Measurements from ENCODE around the gene TRIM72.
"Not testable (repeated sequence)": the region's sequence is repeated elsewhere in the genome, so short reads cannot be mapped to it uniquely, and the experiment has no call there.

The TRIM72 gene

GRCh38 chr16:31194898-31195297 is 19.0 kb upstream of the TRIM72 start:
- no peaks in the 10 kb centered on the region for H3K27me3 ChIP-seq (ENCODE audit: control insufficient read depth, insufficient read depth, low read length)
- H3K4me3 ChIP-seq (ENCODE audit: low read length) = no peak overlapping the region
- H3K9me3 ChIP-seq (ENCODE audit: control insufficient read depth, low read length) = no peaks in the 10 kb centered on the region
- no peaks in the 10 kb centered on the region for H3K4me1 ChIP-seq (ENCODE audit: control insufficient read depth, insufficient read depth, low read length)
- peaks cover 12% of the 10 kb centered on the region for H3K36me3 ChIP-seq (ENCODE audit: control insufficient read depth, insufficient read depth, low read length)
- no peak overlapping the region for H3K9ac ChIP-seq (ENCODE audit: low read length)

- H3K27me3 ChIP-seq (ENCODE audit: control insufficient read depth, insufficient read depth, low read length); H3K4me3 ChIP-seq (ENCODE audit: low read length); H3K4me1 ChIP-seq (ENCODE audit: control insufficient read depth, insufficient read depth, low read length); H3K9me3 ChIP-seq (ENCODE audit: control insufficient read depth, low read length); H3K9ac ChIP-seq (ENCODE audit: low read length); H3K36me3 ChIP-seq (ENCODE audit: control insufficient read depth, insufficient read depth, low read length): not testable (repeated sequence)
These were observed 18.1 kb upstream of the TRIM72 start for GRCh38 chr16:31195861-31196260.

- H3K4me3 ChIP-seq (ENCODE audit: low read length) = no peak overlapping the region
- peaks cover 6% of the 10 kb centered on the region for H3K36me3 ChIP-seq (ENCODE audit: control insufficient read depth, insufficient read depth, low read length)
- H3K4me1 ChIP-seq (ENCODE audit: control insufficient read depth, insufficient read depth, low read length) = peaks cover 7% of the 10 kb centered on the region
- no peaks in the 10 kb centered on the region for H3K27me3 ChIP-seq (ENCODE audit: control insufficient read depth, insufficient read depth, low read length)
- H3K9me3 ChIP-seq (ENCODE audit: control insufficient read depth, low read length) = no peaks in the 10 kb centered on the region
- no peak overlapping the region for H3K9ac ChIP-seq (ENCODE audit: low read length)
These were observed 17.4 kb upstream of the TRIM72 start for GRCh38 chr16:31196324-31197088.

- Histone ChIP-seq H3K4me3 (ENCODE audit: low read length) (no peak overlapping the region), H3K9me3 (ENCODE audit: control insufficient read depth, low read length) (no peaks in the 10 kb centered on the region), H3K4me1 (ENCODE audit: control insufficient read depth, insufficient read depth, low read length) (peaks cover 19% of the 10 kb centered on the region), H3K36me3 (ENCODE audit: control insufficient read depth, insufficient read depth, low read length) (no peaks in the 10 kb centered on the region), H3K9ac (ENCODE audit: low read length) (no peak overlapping the region), H3K27me3 (ENCODE audit: control insufficient read depth, insufficient read depth, low read length) (no peaks in the 10 kb centered on the region)
These were observed 15.6 kb upstream of the TRIM72 start for GRCh38 chr16:31198207-31198882.

- no peaks in the 10 kb centered on the region for H3K9me3 ChIP-seq (ENCODE audit: control insufficient read depth, low read length)
- no peak overlapping the region for H3K9ac ChIP-seq (ENCODE audit: low read length)
- H3K4me3 ChIP-seq (ENCODE audit: low read length) = no peak overlapping the region
- H3K4me1 ChIP-seq (ENCODE audit: control insufficient read depth, insufficient read depth, low read length) = peaks cover 19% of the 10 kb centered on the region
- no peaks in the 10 kb centered on the region for H3K27me3 ChIP-seq (ENCODE audit: control insufficient read depth, insufficient read depth, low read length)
- no peaks in the 10 kb centered on the region for H3K36me3 ChIP-seq (ENCODE audit: control insufficient read depth, insufficient read depth, low read length)
These were observed 14.4 kb upstream of the TRIM72 start for GRCh38 chr16:31199430-31200041.

- not testable (repeated sequence) for H3K9me3 ChIP-seq (ENCODE audit: control insufficient read depth, low read length); H3K27me3 ChIP-seq (ENCODE audit: control insufficient read depth, insufficient read depth, low read length); H3K4me3 ChIP-seq (ENCODE audit: low read length); H3K36me3 ChIP-seq (ENCODE audit: control insufficient read depth, insufficient read depth, low read length); H3K9ac ChIP-seq (ENCODE audit: low read length)
- peaks cover 19% of the 10 kb centered on the region for H3K4me1 ChIP-seq (ENCODE audit: control insufficient read depth, insufficient read depth, low read length)
These were observed 13.8 kb upstream of the TRIM72 start for GRCh38 chr16:31200111-31200510.

- Histone ChIP-seq H3K4me3 (ENCODE audit: low read length) (no peak overlapping the region), H3K4me1 (ENCODE audit: control insufficient read depth, insufficient read depth, low read length) (peaks cover 19% of the 10 kb centered on the region), H3K27me3 (ENCODE audit: control insufficient read depth, insufficient read depth, low read length) (no peaks in the 10 kb centered on the region), H3K9ac (ENCODE audit: low read length) (peak overlapping the region; percentile 61), H3K9me3 (ENCODE audit: control insufficient read depth, low read length) (no peaks in the 10 kb centered on the region), H3K36me3 (ENCODE audit: control insufficient read depth, insufficient read depth, low read length) (no peaks in the 10 kb centered on the region)
These were observed 12.9 kb upstream of the TRIM72 start for GRCh38 chr16:31200821-31201568.

- Histone ChIP-seq H3K27me3 (ENCODE audit: control insufficient read depth, insufficient read depth, low read length) (no peaks in the 10 kb centered on the region), H3K9me3 (ENCODE audit: control insufficient read depth, low read length) (no peaks in the 10 kb centered on the region), H3K4me1 (ENCODE audit: control insufficient read depth, insufficient read depth, low read length) (peaks cover 19% of the 10 kb centered on the region), H3K36me3 (ENCODE audit: control insufficient read depth, insufficient read depth, low read length) (no peaks in the 10 kb centered on the region), H3K9ac (ENCODE audit: low read length) (peak overlapping the region; percentile 61), H3K4me3 (ENCODE audit: low read length) (peak overlapping the region; percentile 47)
These were observed 12.1 kb upstream of the TRIM72 start for GRCh38 chr16:31201582-31202413.

GRCh38 chr16:31202414-31203375 is 11.2 kb upstream of the TRIM72 start, which contains the start of gene PYCARD:
TSS of gene PYCARD (minus strand) at chr16:31202760. CDS start at chr16:31202690, 70 bp downstream.
- H3K36me3 ChIP-seq (ENCODE audit: control insufficient read depth, insufficient read depth, low read length) = no peaks in the 10 kb centered on the region
- H3K27me3 ChIP-seq (ENCODE audit: control insufficient read depth, insufficient read depth, low read length) = peaks cover 5% of the 10 kb centered on the region
- peak within 1 kb of the TSS; percentile 47 for H3K4me3 ChIP-seq (ENCODE audit: low read length)
- peak within 1 kb of the TSS; percentile 61 for H3K9ac ChIP-seq (ENCODE audit: low read length)
- H3K9me3 ChIP-seq (ENCODE audit: control insufficient read depth, low read length) = no peaks in the 10 kb centered on the region
- H3K4me1 ChIP-seq (ENCODE audit: control insufficient read depth, insufficient read depth, low read length) = peaks cover 19% of the 10 kb centered on the region

GRCh38 chr16:31204871-31205666 is 8.8 kb upstream of the TRIM72 start:
- Histone ChIP-seq H3K4me1 (ENCODE audit: control insufficient read depth, insufficient read depth, low read length) (peaks cover 19% of the 10 kb centered on the region), H3K27me3 (ENCODE audit: control insufficient read depth, insufficient read depth, low read length) (peaks cover 10% of the 10 kb centered on the region), H3K9me3 (ENCODE audit: control insufficient read depth, low read length) (no peaks in the 10 kb centered on the region), H3K36me3 (ENCODE audit: control insufficient read depth, insufficient read depth, low read length) (no peaks in the 10 kb centered on the region), H3K4me3 (ENCODE audit: low read length) (no peak overlapping the region), H3K9ac (ENCODE audit: low read length) (no peak overlapping the region)
